ENCODE data around the gene RBM48. TPM values are rescaled to one million over a fixed set of nuclear protein-coding genes. Genes with fewer than 3 reads are reported as not detected.

The RBM48 gene
- total and polyA plus RNA-seq, 12 donors: 6.7 to 17.3 (median 10.1) TPM

DNA sequence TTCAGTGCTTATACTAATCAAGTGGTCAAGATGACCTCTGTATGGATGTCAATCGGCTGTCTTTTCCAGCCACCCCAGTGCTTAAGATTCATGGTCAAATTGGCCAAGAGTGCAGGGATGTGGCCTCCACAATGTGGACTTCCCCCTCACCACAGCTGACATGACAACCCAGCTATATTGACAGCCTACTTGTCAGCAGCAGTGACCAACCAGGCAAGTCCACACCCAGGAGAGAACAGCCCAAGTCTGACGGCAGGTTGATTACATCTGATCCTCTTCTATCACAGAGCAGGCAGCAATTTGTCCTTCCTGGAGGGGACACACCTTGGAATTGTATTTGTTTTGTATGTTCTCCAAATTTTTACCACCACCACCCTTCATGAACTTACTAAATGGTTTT is 42.6 kb upstream of the RBM48 start:
- Histone ChIP-seq H3K4me3 (no peak overlapping the region), H3K27me3 (no peaks in the 10 kb centered on the region), H3K4me1 (peaks cover 0 to 12% (median 0%) of the 10 kb centered on the region in 9 donors), H3K36me3 (peaks cover 0 to 71% (median 28%) of the 10 kb centered on the region in 9 donors), H3K27ac (peak overlapping the region in 3 of 10 donors; percentile 36 to 53 (median 45)), H3K9me3 (no peaks in the 10 kb centered on the region)
- peak in 3 of 8 donors; percentile 29 to 49 (median 31) for ATAC-seq
- TF ChIP-seq, protein P1, sequence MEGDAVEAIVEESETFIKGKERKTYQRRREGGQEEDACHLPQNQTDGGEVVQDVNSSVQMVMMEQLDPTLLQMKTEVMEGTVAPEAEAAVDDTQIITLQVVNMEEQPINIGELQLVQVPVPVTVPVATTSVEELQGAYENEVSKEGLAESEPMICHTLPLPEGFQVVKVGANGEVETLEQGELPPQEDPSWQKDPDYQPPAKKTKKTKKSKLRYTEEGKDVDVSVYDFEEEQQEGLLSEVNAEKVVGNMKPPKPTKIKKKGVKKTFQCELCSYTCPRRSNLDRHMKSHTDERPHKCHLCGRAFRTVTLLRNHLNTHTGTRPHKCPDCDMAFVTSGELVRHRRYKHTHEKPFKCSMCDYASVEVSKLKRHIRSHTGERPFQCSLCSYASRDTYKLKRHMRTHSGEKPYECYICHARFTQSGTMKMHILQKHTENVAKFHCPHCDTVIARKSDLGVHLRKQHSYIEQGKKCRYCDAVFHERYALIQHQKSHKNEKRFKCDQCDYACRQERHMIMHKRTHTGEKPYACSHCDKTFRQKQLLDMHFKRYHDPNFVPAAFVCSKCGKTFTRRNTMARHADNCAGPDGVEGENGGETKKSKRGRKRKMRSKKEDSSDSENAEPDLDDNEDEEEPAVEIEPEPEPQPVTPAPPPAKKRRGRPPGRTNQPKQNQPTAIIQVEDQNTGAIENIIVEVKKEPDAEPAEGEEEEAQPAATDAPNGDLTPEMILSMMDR (IDR thresholded peaks at IDR 0.05): no peak
- intact Hi-C loops (cut with DNase I): no loop called here
- WGBS, 2 donors: 62 to 78% methylated on average over 2 of the region's 2 CpGs
- DNase-seq: no peak

DNA sequence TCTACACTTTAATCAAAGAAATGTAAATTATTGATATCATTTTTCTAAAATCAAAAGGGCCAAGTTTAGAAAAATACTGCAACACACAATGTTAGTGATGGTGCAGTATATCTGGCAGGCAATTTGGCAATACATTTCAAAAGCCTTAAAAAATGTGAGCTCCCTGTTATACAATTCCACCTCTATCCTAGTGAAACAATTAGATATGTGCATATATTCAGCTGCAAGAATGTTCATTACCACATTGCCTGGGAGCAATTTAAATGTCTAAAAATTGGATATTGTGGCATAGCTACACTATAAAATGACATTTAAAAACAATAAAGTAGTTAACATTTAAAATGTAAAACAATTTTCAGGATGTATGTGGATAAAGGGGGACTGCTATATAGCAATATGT is 40.8 kb upstream of the RBM48 start:
- Histone ChIP-seq H3K4me1 (peaks cover 0 to 12% (median 0%) of the 10 kb centered on the region in 9 donors), H3K9me3 (no peaks in the 10 kb centered on the region), H3K36me3 (peaks cover 0 to 90% (median 42%) of the 10 kb centered on the region in 9 donors), H3K27me3 (no peaks in the 10 kb centered on the region), H3K27ac (no peak overlapping the region), H3K4me3 (no peak overlapping the region)
- DNase-seq: no peak
- no peak for ATAC-seq
- TF ChIP-seq, protein P1 (IDR thresholded peaks at IDR 0.05): no peak
- intact Hi-C loops (cut with DNase I): no loop called here

DNA sequence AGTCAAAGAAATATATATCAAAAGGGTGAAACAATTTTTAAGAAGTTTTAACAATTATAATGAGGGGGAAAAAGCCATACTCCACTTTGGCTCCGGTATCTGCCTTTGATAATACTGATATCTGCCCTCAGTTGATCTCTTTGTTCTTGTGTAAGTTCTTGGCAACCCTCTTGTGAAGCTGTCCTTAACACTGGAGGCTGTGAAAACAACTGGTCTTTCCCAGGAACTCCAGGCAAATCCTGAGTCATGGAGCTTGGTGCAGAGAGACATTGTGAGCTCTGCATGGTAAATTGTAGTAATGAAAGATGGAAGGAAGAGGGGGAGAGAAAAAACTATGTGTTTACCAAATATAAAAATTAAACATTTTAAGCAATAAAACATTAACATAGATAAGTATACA is 39.0 kb upstream of the RBM48 start:
- H3K27ac ChIP-seq: no peak overlapping the region
- peaks cover 0 to 99% (median 53%) of the 10 kb centered on the region in 9 donors for H3K36me3 ChIP-seq
- DNase-seq (no peak), ATAC-seq (peak; percentile 30 to 86 (median 56))
- WGBS, 2 donors: 52 to 55% methylated on average over 1 of the region's 1 CpG
- H3K27me3 ChIP-seq: no peaks in the 10 kb centered on the region
- TF ChIP-seq, protein P1 (IDR thresholded peaks at IDR 0.05): no peak
- H3K9me3 ChIP-seq: no peaks in the 10 kb centered on the region
- intact Hi-C loops (cut with DNase I): no loop called here
- no peak overlapping the region for H3K4me3 ChIP-seq
- peaks cover 0 to 12% (median 0%) of the 10 kb centered on the region in 9 donors for H3K4me1 ChIP-seq

DNA sequence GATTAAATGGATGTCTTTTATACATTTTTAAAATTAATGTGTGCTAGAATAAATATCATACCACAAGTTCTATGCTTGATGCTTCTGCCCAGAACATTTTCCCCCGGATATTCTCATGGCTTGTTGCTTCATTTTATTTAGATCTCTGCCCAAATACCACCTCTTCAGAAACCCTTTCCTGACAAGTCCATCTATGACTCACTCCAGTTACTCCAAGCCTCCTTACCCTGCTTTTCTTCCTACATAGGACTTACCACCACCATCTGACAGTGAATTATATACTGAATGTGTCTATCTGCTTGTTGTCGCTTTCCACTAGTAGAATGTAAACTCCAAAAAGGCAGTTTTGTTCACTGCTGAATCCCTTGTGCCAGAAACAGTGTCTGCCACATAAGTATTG is 31.7 kb upstream of the RBM48 start:
- ATAC-seq (no peak), DNase-seq (no peak)
- Histone ChIP-seq H3K9me3 (no peaks in the 10 kb centered on the region), H3K4me1 (no peaks in the 10 kb centered on the region), H3K27me3 (no peaks in the 10 kb centered on the region), H3K4me3 (no peak overlapping the region), H3K27ac (no peak overlapping the region), H3K36me3 (peaks cover 0 to 100% (median 41%) of the 10 kb centered on the region in 9 donors)
- TF ChIP-seq, protein P1 (IDR thresholded peaks at IDR 0.05): no peak
- intact Hi-C loops (cut with DNase I): no loop called here
- 92 to 98% methylated on average over 2 of the region's 2 CpGs for WGBS, 2 donors

Measured in heart right ventricle (tissue), 16 donors.